HEK293 (cell line): ENCODE results near the gene TSPOAP1.

Experiments
- CTCF ChIA-PET: fragments of 350-600 bp; formaldehyde crosslinking; extraction: SDS; loops from one replicate; lab custom pipeline; 2021; ENCODE audit warnings: antibody characterized with exemption; lab: Yijun Ruan, JAX
- POLR2A ChIA-PET: fragments of 300-600 bp; formaldehyde crosslinking; extraction: SDS; loops from one replicate; lab custom pipeline; 2020; ENCODE audit warnings: antibody characterized with exemption, inconsistent platforms; lab: Yijun Ruan, JAX
- H3K27ac ChIP-seq: fragments of 200-500 bp; sonication (Bioruptor generic); 2 replicates; pipeline ENCODE4 v1.5.1; 2014; ENCODE audit warnings: low read depth, low read length, control low read depth, inconsistent platforms; ENCODE audit errors: extremely low read depth
- H3K36me3 ChIP-seq, 2 experiments: fragments of 200-500 bp in 1 of 2; sonication (Bioruptor generic) in 1 of 2; 1 replicate in 1 of 2; 2 replicates in 1 of 2; pipeline ENCODE4 v1.5.1; 2014 to 2017; ENCODE audit warnings: inconsistent platforms in 2 of 2, low read length in 2 of 2; ENCODE audit not compliant: control insufficient read depth in 2 of 2, insufficient read depth in 1 of 2
- H3K4me1 ChIP-seq: fragments of 200-500 bp; sonication (Bioruptor generic); 2 replicates; pipeline ENCODE4 v1.5.1; 2014; ENCODE audit warnings: mild to moderate bottlenecking, low read length, inconsistent platforms; ENCODE audit not compliant: control insufficient read depth, insufficient read depth
- H3K4me3 ChIP-seq: 2 replicates; pipeline ENCODE4 v1.5.1; 2011; ENCODE audit warnings: low read depth, mild to moderate bottlenecking, control low read depth, low read length, moderate library complexity
- H3K9me3 ChIP-seq: fragments of 200-500 bp; sonication (Bioruptor generic); 2 replicates; pipeline ENCODE4 v1.5.1; 2014; ENCODE audit warnings: low read depth, low read length, inconsistent platforms; ENCODE audit not compliant: control insufficient read depth, insufficient read depth
- CTCF ChIP-seq: fragments of 450-650 bp; formaldehyde crosslinking; IDR thresholded peaks from 2 replicates; pipeline ENCODE4 v1.5.1; 2016; ENCODE audit warnings: missing biosample characterization, missing genetic modification characterization
- EGR2 ChIP-seq: fragments of 450-650 bp; formaldehyde crosslinking; IDR thresholded peaks from 2 replicates; pipeline ENCODE4 v1.5.1; 2016; ENCODE audit warnings: low read depth, missing biosample characterization, missing genetic modification characterization
- GLI4 ChIP-seq: fragments of 450-650 bp; formaldehyde crosslinking; IDR thresholded peaks from 2 replicates; pipeline ENCODE4 v1.5.1; 2016; ENCODE audit warnings: missing biosample characterization, missing genetic modification characterization
- KLF9 ChIP-seq: fragments of 450-650 bp; formaldehyde crosslinking; IDR thresholded peaks from 2 replicates; pipeline ENCODE4 v1.5.1; 2016; ENCODE audit warnings: missing biosample characterization, missing genetic modification characterization, low read depth
- PRDM10 ChIP-seq: fragments of 450-650 bp; formaldehyde crosslinking; IDR thresholded peaks from 2 replicates; pipeline ENCODE4 v1.5.1; 2016; ENCODE audit warnings: missing biosample characterization, missing genetic modification characterization
- ZNF266 ChIP-seq: fragments of 450-650 bp; formaldehyde crosslinking; IDR thresholded peaks from 2 replicates; pipeline ENCODE4 v1.5.1; 2016; ENCODE audit warnings: missing biosample characterization, missing genetic modification characterization, low read depth
- ZNF274 ChIP-seq, 2 experiments: fragments of 200-500 bp in 1 of 2; fragments of 450-650 bp in 1 of 2; sonication (Bioruptor generic) in 1 of 2; formaldehyde crosslinking in 1 of 2; IDR thresholded peaks; 2 replicates each; pipeline versions ENCODE4 v1.5.1 to v1.6.1; 2014 to 2016; ENCODE audit warnings: borderline replicate concordance in 1 of 2, inconsistent platforms in 1 of 2, low read length in 1 of 2, missing biosample characterization in 1 of 2, missing genetic modification characterization in 1 of 2
- ZNF280D ChIP-seq: fragments of 450-650 bp; formaldehyde crosslinking; IDR thresholded peaks from 2 replicates; pipeline ENCODE4 v1.5.1; 2016; ENCODE audit warnings: missing biosample characterization, missing genetic modification characterization
- ZNF302 ChIP-seq: fragments of 450-650 bp; formaldehyde crosslinking; IDR thresholded peaks from 2 replicates; pipeline ENCODE4 v1.5.1; 2016; ENCODE audit warnings: missing biosample characterization, missing genetic modification characterization, low read depth
- ZNF341 ChIP-seq: fragments of 450-650 bp; formaldehyde crosslinking; IDR thresholded peaks from 2 replicates; pipeline ENCODE4; 2016; ENCODE audit warnings: low read depth, missing biosample characterization, missing genetic modification characterization
- ZNF513 ChIP-seq: fragments of 450-650 bp; IDR thresholded peaks from 2 replicates; pipeline ENCODE4 v1.5.1; 2018; ENCODE audit warnings: missing biosample characterization, missing genetic modification characterization
- ZNF580 ChIP-seq: fragments of 450-650 bp; formaldehyde crosslinking; IDR thresholded peaks from 2 replicates; pipeline ENCODE4 v1.5.1; 2016; ENCODE audit warnings: missing biosample characterization, missing genetic modification characterization
- ZNF621 ChIP-seq: fragments of 450-650 bp; formaldehyde crosslinking; IDR thresholded peaks from 2 replicates; pipeline ENCODE4 v1.5.1; 2017; ENCODE audit warnings: missing biosample characterization, missing genetic modification characterization
- ZNF701 ChIP-seq: fragments of 450-650 bp; formaldehyde crosslinking; IDR thresholded peaks from 2 replicates; pipeline ENCODE4 v1.5.1; 2016; ENCODE audit warnings: missing biosample characterization, missing genetic modification characterization
- ZSCAN30 ChIP-seq: fragments of 450-650 bp; IDR thresholded peaks from 2 replicates; pipeline ENCODE4 v1.5.1; 2018; ENCODE audit warnings: missing biosample characterization, mild to moderate bottlenecking, missing genetic modification characterization, moderate library complexity

Gene TSPOAP1

GRCh38 chr17:58312021-58312630 lies 16.5 kb downstream of the TSPOAP1 start (continued):
- no peak for TF ChIP-seq CTCF

GRCh38 chr17:58311429-58311894 lies 17.1 kb downstream of the TSPOAP1 start:
- H3K4me3 ChIP-seq = no peak overlapping the region
- ChIA-PET CTCF (interaction anchor here (0.5 to 8.0 kb wide), 4 partner anchors 8 to 247 kb away, joined by 3 to 189 read pairs (median 4); no protein-coding TSS in a partner anchor), POLR2A (no interaction called here)
- H3K9me3 ChIP-seq = no peaks in the 10 kb centered on the region
- no peak overlapping the region for H3K27ac ChIP-seq
- peaks cover 4% of the 10 kb centered on the region; the same call in 1 of the 2 replicates for H3K4me1 ChIP-seq
- TF ChIP-seq ZNF274 (IDR thresholded peaks at IDR 0.05; ENCODE audit: low read length) = no peak
- no peak for TF ChIP-seq ZNF274 (tag by site-specific recombination; IDR thresholded peaks at IDR 0.05; ENCODE audit: borderline replicate concordance)
- TF ChIP-seq ZSCAN30 (tag by site-specific recombination) = no peak
- no peak for TF ChIP-seq ZNF701
- TF ChIP-seq ZNF341 (tag by site-specific recombination) = no peak
- no peaks in the 10 kb centered on the region for H3K36me3 ChIP-seq

- no peaks in the 10 kb centered on the region for H3K9me3 ChIP-seq
- TF ChIP-seq KLF9 (tag by site-specific recombination) (no peak), ZNF302 (no peak), EGR2 (0 out of 2 replicates have a peak, but pooled peaks have one; percentile 30), ZNF280D (tag by site-specific recombination) (no peak)
- no peak overlapping the region for H3K27ac ChIP-seq
- CTCF ChIA-PET = no interaction called here
- no peaks in the 10 kb centered on the region for H3K36me3 ChIP-seq
- no peak overlapping the region for H3K4me3 ChIP-seq
- POLR2A ChIA-PET = no interaction called here
- peaks cover 4% of the 10 kb centered on the region; the same call in 1 of the 2 replicates for H3K4me1 ChIP-seq
Observed at GRCh38 chr17:58310511-58311428, 17.8 kb downstream of the TSPOAP1 start.

GRCh38 chr17:58309918-58310259 lies 18.7 kb downstream of the TSPOAP1 start:
- Histone ChIP-seq H3K4me3 (no peak overlapping the region), H3K27ac (no peak overlapping the region), H3K4me1 (peaks cover 4% of the 10 kb centered on the region; the same call in 1 of the 2 replicates), H3K36me3 (no peaks in the 10 kb centered on the region), H3K9me3 (no peaks in the 10 kb centered on the region)
- CTCF ChIA-PET = interaction anchor here (0.9 to 1.5 kb wide), 2 partner anchors 7 to 137 kb away, joined by 3 to 7 read pairs; no protein-coding TSS in a partner anchor
- TF ChIP-seq PRDM10 (no peak), ZNF621 (tag by site-specific recombination) (no peak), ZNF513 (tag by site-specific recombination) (peak; percentile 82), ZNF580 (tag by site-specific recombination) (no peak), GLI4 (tag by site-specific recombination) (no peak), ZNF266 (tag by site-specific recombination) (no peak)
- POLR2A ChIA-PET = no interaction called here
